Ovary (tissue), 3 donors: ENCODE results near the gene KIZ.

Source experiments
- POLR2A ChIP-seq: fragments of 450-650 bp; IDR thresholded peaks from one replicate; pipeline ENCODE4 v1.6.1; 2017; ENCODE audit warnings: antibody characterized with exemption, mild to moderate bottlenecking, moderate library complexity
- TF ChIP-seq, protein P1 (sequence below), 3 donors: fragments of 450-650 bp in 2 of 3; fragments of 200-600 bp in 1 of 3; IDR thresholded peaks; one replicate each; pipeline versions ENCODE4 v1.5.1 to v1.8.0; 2016 to 2022; ENCODE audit warnings: antibody characterized with exemption in 3 of 3, mild to moderate bottlenecking in 1 of 3
- donor health status: DM: no; HTN: no; CAD: no.

DNA sequence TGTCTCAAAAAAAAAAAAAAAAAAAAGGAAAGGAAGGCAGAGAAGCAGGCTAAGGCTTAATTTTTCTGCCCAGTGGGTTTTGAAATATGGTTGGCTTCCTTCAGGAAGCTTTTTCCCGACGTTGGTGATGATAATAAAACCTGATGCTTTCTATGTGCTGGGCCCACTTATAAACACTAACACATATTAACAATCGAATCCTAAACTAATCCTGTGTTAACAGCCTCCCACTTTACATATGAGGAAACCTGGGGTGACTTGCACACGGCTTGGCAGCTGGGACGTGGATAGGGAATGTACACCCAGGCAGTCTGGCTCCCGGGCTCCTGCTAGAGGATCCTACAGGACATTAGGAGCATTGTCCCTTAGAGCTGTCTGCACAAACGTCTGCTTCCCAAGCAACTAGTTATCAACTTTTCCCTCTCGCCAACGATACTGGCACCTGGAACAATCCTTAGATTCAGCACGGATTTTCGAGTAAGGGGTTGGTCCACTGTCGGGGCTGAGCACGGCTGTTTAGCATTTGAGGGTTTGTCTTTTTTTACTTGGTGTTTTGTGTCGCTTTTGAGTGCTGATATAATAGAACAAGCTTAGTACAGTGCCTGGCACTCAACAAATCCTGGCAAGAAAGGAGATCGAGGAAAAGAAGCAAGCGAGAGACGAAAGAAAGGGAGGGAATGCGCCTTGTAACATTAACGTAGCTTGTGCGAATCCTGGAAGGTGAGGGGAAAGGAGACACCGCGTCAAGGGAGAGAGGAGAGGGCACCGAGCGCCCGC, 622 bp upstream of the KIZ start:
- TF ChIP-seq, protein P1, sequence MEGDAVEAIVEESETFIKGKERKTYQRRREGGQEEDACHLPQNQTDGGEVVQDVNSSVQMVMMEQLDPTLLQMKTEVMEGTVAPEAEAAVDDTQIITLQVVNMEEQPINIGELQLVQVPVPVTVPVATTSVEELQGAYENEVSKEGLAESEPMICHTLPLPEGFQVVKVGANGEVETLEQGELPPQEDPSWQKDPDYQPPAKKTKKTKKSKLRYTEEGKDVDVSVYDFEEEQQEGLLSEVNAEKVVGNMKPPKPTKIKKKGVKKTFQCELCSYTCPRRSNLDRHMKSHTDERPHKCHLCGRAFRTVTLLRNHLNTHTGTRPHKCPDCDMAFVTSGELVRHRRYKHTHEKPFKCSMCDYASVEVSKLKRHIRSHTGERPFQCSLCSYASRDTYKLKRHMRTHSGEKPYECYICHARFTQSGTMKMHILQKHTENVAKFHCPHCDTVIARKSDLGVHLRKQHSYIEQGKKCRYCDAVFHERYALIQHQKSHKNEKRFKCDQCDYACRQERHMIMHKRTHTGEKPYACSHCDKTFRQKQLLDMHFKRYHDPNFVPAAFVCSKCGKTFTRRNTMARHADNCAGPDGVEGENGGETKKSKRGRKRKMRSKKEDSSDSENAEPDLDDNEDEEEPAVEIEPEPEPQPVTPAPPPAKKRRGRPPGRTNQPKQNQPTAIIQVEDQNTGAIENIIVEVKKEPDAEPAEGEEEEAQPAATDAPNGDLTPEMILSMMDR (IDR thresholded peaks at IDR 0.05) = no peak
- no peak for TF ChIP-seq POLR2A
